HEK293T (cell line): ENCODE data around the gene AGTRAP.

Experiments used
- CTCF ChIA-PET: fragments of 350-600 bp; formaldehyde crosslinking; extraction: SDS; loops from one replicate; lab custom pipeline; 2021; ENCODE audit warnings: antibody characterized with exemption, inconsistent platforms; lab: Yijun Ruan, JAX
- POLR2A ChIA-PET: fragments of 350-600 bp; formaldehyde crosslinking; extraction: SDS; loops from one replicate; lab custom pipeline; 2020; ENCODE audit warnings: antibody characterized with exemption, inconsistent platforms; lab: Yijun Ruan, JAX
- DNase-seq: peaks from one replicate; pipeline ENCODE4 v3.0.0; 2012; ENCODE audit warnings: mixed read lengths; ENCODE audit errors: extremely low spot score
- ARNT ChIP-seq: fragments of 450-650 bp; IDR thresholded peaks from 2 replicates; pipeline ENCODE4 v1.6.1; 2017; ENCODE audit warnings: mild to moderate bottlenecking
- BHLHE40 ChIP-seq: fragments of 450-650 bp; IDR thresholded peaks from 2 replicates; pipeline ENCODE4 v1.6.1; 2016; ENCODE audit warnings: mild to moderate bottlenecking, moderate library complexity, borderline replicate concordance
- CTBP1 ChIP-seq: fragments of 450-650 bp; IDR thresholded peaks from 2 replicates; pipeline ENCODE4 v1.6.1; 2016; ENCODE audit warnings: borderline replicate concordance
- ELF4 ChIP-seq: fragments of 450-650 bp; IDR thresholded peaks from 2 replicates; pipeline ENCODE4 v1.6.1; 2017; ENCODE audit warnings: antibody characterized with exemption
- FOXA1 ChIP-seq: fragments of 450-650 bp; IDR thresholded peaks from 2 replicates; pipeline ENCODE4 v1.6.1; 2016; ENCODE audit warnings: mild to moderate bottlenecking
- FOXK2 ChIP-seq: fragments of 450-650 bp; IDR thresholded peaks from 2 replicates; pipeline ENCODE4 v1.6.1; 2016; ENCODE audit warnings: mild to moderate bottlenecking
- FOXM1 ChIP-seq: fragments of 450-650 bp; IDR thresholded peaks from 2 replicates; pipeline ENCODE4 v1.6.1; 2017; ENCODE audit warnings: mild to moderate bottlenecking, borderline replicate concordance
- HDGF ChIP-seq: fragments of 450-650 bp; IDR thresholded peaks from 2 replicates; pipeline ENCODE4 v1.6.1; 2017; ENCODE audit warnings: antibody characterized with exemption, borderline replicate concordance
- L3MBTL2 ChIP-seq: fragments of 450-650 bp; conservative IDR thresholded peaks from 2 replicates; pipeline ENCODE4 v1.6.1; 2016; ENCODE audit warnings: mild to moderate bottlenecking
- LEF1 ChIP-seq: fragments of 450-650 bp; IDR thresholded peaks from 2 replicates; pipeline ENCODE4 v1.6.1; 2017; ENCODE audit warnings: mild to moderate bottlenecking, borderline replicate concordance
- NFRKB ChIP-seq: fragments of 450-650 bp; IDR thresholded peaks from 2 replicates; pipeline ENCODE4 v1.6.1; 2016; ENCODE audit warnings: mild to moderate bottlenecking, moderate library complexity
- SP1 ChIP-seq: fragments of 450-650 bp; IDR thresholded peaks from 2 replicates; pipeline ENCODE4 v1.6.1; 2017
- SUZ12 ChIP-seq: fragments of 450-650 bp; IDR thresholded peaks from 2 replicates; pipeline ENCODE4 v1.6.1; 2016; ENCODE audit warnings: mild to moderate bottlenecking
- TARDBP ChIP-seq: fragments of 450-650 bp; IDR thresholded peaks from 2 replicates; pipeline ENCODE4 v1.6.1; 2016
- ZNF384 ChIP-seq: fragments of 450-650 bp; IDR thresholded peaks from 2 replicates; pipeline ENCODE4 v1.6.1; 2016
- TF ChIP-seq, protein P1 (sequence below): fragments of 450-650 bp; IDR thresholded peaks from 2 replicates; pipeline ENCODE4 v1.6.1; 2016

Gene AGTRAP

DNA sequence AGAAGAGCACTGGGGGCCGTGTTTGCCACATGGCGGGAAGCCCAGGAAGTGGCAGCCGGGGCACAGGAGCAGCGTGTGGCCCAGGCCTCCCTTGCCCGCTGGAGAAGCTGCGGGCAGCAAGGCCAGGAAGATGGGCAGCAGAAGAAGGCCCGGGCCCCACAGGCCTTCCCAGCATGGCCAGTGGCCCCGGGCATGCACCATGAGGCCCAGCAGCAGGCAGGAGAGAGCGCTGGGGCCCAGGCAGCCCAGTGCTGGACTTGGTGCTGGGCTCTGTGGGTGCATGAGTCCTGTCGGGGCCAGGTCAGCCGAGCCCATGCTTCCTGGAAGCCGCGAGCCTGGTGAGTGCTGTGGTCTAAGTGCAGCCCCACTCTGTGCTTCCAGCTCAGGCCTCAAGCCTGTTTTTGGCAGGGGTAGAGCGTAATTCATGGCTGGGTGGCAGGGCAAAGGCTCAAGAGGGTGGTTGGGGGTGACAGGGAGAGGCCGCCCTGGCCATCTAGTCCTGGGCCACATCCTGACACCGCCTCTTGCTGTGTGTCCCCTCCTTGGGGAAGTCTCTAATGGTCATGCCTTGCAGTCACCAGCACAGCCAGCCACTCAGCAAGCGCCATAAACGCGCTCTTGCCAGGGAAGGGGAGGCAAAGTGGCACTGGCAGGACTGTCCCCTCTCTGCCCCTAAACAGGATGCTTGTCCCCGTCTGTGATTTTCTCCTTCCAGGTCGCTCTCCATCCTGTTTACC lies 48.5 kb downstream of the AGTRAP start:
- ChIA-PET CTCF (interaction anchor here (0.6 to 1.5 kb wide), 6 partner anchors 8 to 110 kb away, joined by 3 to 8 read pairs (median 4); no protein-coding TSS in a partner anchor), POLR2A (no interaction called here)
- no peak for TF ChIP-seq FOXK2
- no peak for TF ChIP-seq BHLHE40
- DNase-seq, result no peak

DNA sequence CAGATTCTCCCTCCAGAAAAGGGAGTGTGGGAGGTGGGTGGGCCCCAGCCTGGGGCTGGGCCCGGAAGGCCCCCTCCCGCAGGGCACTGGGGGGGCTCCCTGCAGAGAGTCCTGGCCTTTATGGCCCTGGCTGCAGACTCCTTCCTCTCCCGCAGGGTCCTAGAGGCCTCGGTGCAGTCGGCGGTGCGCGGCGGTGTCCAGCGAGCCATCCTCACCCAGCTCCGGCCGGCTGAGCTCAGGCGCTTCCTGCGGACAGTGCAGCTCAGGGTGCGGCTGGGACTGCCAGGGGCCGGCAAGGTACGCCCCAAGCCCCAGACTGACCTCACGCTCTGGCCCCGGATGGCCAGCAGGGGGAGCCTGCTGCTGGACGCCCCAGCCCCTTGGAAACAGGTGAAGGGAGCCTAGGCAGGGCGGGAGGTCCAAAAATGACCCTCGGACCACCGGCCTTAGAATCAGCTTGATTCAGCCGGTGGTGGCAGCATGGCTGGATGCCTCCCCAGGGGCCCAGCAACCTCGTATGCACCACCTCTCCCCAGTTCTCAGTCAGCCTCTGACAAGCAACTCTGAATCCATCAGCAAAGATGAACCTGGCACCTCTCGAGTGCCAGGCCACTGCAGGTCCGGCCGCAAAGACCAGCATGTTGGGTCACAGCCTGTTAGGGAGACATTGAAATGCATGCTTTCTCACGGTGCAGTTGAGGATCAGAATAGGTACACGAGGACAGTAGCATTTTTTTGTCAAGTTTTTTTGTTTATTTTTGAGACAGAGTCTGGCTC lies 49.2 kb downstream of the AGTRAP start:
- ChIA-PET CTCF (interaction anchor here (0.6 to 1.5 kb wide), 8 partner anchors 9 to 1158 kb away, joined by 3 to 8 read pairs (median 4); no protein-coding TSS in a partner anchor), POLR2A (no interaction called here)
- DNase-seq, result peak; percentile 75
- no peak for TF ChIP-seq LEF1
- TF ChIP-seq NFRKB, result no peak
- TF ChIP-seq FOXM1, result no peak
- TF ChIP-seq CTBP1, result no peak

DNA sequence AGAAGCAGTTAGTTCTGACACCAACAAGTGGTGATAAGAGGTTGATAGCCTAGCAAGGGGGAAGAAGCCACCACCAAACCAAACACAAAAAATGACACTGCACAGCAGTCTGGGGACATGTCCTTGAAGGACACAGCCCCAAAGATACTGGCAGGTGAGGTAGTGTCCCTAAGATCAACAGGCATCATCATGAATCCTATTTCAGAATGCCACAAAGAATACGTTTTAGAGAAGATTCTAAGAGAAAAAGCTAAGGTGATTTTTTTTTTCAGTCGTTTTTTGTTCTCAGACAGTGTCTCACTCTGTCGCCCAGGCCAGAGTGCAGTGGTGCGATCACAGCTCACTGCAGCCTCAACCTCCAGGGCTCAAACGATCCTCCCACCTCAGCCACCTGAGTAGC lies 50.2 kb downstream of the AGTRAP start:
- POLR2A ChIA-PET, result no interaction called here
- DNase-seq, result no peak
- CTCF ChIA-PET, result interaction anchor here (0.6 to 1.5 kb wide), 4 partner anchors 9 to 1159 kb away, joined by 4 to 8 read pairs (median 5); no protein-coding TSS in a partner anchor
- no peak for TF ChIP-seq TARDBP
- TF ChIP-seq SUZ12, result no peak
- TF ChIP-seq BHLHE40, result no peak
- TF ChIP-seq, protein P1, sequence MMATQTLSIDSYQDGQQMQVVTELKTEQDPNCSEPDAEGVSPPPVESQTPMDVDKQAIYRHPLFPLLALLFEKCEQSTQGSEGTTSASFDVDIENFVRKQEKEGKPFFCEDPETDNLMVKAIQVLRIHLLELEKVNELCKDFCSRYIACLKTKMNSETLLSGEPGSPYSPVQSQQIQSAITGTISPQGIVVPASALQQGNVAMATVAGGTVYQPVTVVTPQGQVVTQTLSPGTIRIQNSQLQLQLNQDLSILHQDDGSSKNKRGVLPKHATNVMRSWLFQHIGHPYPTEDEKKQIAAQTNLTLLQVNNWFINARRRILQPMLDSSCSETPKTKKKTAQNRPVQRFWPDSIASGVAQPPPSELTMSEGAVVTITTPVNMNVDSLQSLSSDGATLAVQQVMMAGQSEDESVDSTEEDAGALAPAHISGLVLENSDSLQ, result no peak
- TF ChIP-seq ARNT, result no peak
- TF ChIP-seq CTBP1, result no peak
- TF ChIP-seq LEF1, result no peak

DNA sequence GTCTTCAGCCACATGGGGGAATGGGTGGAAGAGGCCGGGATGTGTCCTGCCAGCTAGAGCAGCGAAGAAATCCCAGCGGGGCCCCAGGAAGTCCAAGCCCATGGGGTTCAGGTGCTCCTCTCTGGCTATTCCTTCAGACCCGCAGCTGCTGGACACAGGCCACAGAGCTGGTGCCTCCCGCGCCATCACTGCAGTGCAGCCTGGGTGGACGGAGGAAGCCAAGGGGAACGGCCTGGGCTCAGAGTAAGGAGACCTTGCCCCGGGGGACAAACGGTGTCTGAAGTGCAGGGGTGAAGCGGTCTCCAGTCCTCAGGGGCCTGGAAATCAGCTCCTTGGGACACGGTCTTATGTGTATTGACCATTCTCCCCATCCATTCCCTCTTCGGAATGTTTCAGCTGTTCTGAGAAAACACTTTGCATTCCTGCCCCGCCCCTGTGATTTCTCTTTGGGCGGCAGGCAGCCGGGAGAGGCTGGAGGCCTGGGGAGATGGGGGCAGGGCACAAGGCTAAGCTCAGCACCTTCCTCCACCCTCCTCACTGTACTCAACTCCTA lies 51.4 kb downstream of the AGTRAP start:
- ChIA-PET POLR2A (interaction anchor here (1.1 to 1.2 kb wide), 2 partner anchors 10 to 121 kb away, joined by 3 to 4 read pairs; no protein-coding TSS in a partner anchor), CTCF (interaction anchor here (0.6 kb wide), 1 partner anchor 880 kb away, joined by 3 read pairs; no protein-coding TSS in a partner anchor)
- TF ChIP-seq SUZ12, result no peak
- no peak for TF ChIP-seq FOXM1
- no peak for TF ChIP-seq LEF1
- TF ChIP-seq NFRKB, result no peak
- no peak for TF ChIP-seq L3MBTL2
- TF ChIP-seq ZNF384, result no peak
- no peak for TF ChIP-seq CTBP1
- TF ChIP-seq HDGF, result no peak
- no peak for TF ChIP-seq ARNT
- no peak for TF ChIP-seq BHLHE40
- no peak for TF ChIP-seq FOXK2
- TF ChIP-seq ELF4, result no peak
- no peak for TF ChIP-seq SP1
- TF ChIP-seq FOXA1, result no peak
- TF ChIP-seq, protein P1, result no peak
- TF ChIP-seq TARDBP, result no peak
- DNase-seq, result no peak

DNA sequence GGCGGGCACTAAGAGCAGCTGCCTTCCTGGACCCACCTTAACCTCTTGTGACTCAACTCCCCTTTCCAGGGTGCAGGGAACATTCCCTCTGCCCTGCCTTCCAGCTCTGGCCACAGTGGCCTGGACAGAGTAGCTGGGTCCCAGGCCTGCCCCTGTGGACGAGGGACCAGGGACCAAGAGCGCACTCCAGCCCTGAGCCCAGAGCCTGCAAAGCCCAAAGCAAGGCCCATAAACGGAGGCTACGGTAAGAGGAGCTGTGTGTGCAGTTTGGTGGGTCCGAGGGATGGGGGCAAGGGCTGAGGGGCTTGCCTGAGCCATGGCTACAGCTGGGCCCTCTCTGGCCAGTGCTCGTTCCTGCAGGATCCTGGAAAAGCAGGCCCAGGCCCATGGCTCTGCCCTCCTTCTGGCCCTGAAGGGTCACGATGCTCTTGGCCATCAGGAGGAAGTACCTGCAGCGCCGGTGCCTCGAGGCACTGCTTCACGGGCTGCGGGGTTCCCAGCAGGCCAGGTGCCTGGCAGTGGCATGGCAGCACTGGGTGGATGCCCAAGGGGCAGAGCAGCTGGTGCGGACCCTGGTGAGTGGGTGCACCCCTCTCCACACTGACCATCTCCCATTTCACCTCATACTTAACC lies 52.0 kb downstream of the AGTRAP start:
- no peak for TF ChIP-seq TARDBP
- no peak for TF ChIP-seq ZNF384
- no peak for TF ChIP-seq ARNT
- TF ChIP-seq ELF4, result no peak
- TF ChIP-seq FOXA1, result no peak
- no peak for TF ChIP-seq CTBP1
- TF ChIP-seq FOXM1, result no peak
- no peak for TF ChIP-seq LEF1
- TF ChIP-seq BHLHE40, result no peak
- no peak for TF ChIP-seq HDGF
- TF ChIP-seq L3MBTL2, result no peak
- no peak for TF ChIP-seq SP1
- DNase-seq, result no peak
- ChIA-PET CTCF (interaction anchor here (0.6 kb wide), 1 partner anchor 880 kb away, joined by 3 read pairs; no protein-coding TSS in a partner anchor), POLR2A (interaction anchor here (1.1 to 1.2 kb wide), 2 partner anchors 10 to 121 kb away, joined by 3 to 4 read pairs; no protein-coding TSS in a partner anchor)
